IPS-18a (cell line): ENCODE measurements around the gene MUC12.
"Not testable (repeated sequence)": the region's sequence is repeated elsewhere in the genome, so short reads cannot be mapped to it uniquely, and the experiment has no call there.

Experiments used
- H3K27ac ChIP-seq: one replicate; pipeline ENCODE4 v1.5.1; 2013; ENCODE audit warnings: low read length
- H3K27me3 ChIP-seq: one replicate; pipeline ENCODE4 v1.6.1; 2013; ENCODE audit warnings: mild to moderate bottlenecking, low read length; ENCODE audit not compliant: control insufficient read depth, insufficient read depth
- H3K36me3 ChIP-seq: one replicate; pipeline ENCODE4 v1.6.1; 2013; ENCODE audit warnings: low read depth, low read length; ENCODE audit not compliant: control insufficient read depth
- H3K4me1 ChIP-seq: one replicate; pipeline ENCODE4 v1.6.1; 2013; ENCODE audit warnings: low read depth, low read length; ENCODE audit not compliant: control insufficient read depth
- H3K4me3 ChIP-seq: one replicate; pipeline ENCODE4 v1.5.1; 2013; ENCODE audit warnings: low read length
- H3K9ac ChIP-seq: one replicate; pipeline ENCODE4 v1.6.1; 2013; ENCODE audit warnings: mild to moderate bottlenecking, low read length, moderate library complexity
- H3K9me3 ChIP-seq: one replicate; pipeline ENCODE4 v1.6.1; 2013; ENCODE audit warnings: low read depth, low read length; ENCODE audit not compliant: control insufficient read depth

MUC12 gene

DNA sequence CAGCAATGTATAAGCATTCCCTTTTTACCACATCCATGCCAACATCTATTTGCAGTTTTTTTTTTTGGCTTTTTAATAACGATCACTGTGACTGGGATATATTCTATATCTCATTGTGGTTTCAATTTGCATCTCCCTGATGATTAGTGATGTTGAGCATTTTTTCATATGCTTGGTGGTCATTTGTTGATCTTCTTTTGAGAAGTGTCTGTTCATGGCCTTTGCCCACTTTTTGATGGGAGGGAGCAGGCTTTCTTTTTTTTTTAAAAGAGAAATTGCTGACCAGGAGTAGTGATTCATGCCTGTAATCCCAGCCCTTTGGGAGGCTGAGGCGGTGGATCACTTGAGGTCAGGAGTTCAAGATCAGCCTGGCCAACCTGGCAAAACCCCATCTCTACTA, 54.5 kb downstream of the MUC12 start:
- Histone ChIP-seq H3K27me3 (no peaks in the 10 kb centered on the region), H3K4me3 (no peak overlapping the region), H3K36me3 (no peaks in the 10 kb centered on the region), H3K4me1 (peaks cover under 1% of the 10 kb centered on the region), H3K9ac (no peak overlapping the region), H3K9me3 (no peaks in the 10 kb centered on the region), H3K27ac (no peak overlapping the region)

DNA sequence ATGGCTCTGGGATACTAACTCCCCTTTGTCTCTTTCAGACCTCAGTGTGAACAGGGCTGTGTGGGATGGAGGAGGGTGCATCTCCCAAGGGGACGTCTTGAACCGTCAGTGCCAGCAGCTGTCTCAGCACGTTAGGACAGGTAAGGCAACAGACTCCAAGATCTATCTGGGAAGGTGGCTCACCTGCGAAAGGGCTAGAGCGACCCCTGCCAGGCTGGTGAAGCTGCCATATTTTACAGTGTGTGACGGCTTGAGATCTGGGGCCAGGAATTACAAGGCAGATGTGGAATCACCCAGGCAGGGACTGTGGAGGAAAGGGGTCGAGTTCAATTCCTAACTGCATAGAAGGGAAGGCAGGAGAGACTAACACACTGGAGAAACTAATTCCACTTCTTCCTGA, 61.7 kb downstream of the MUC12 start:
- Histone ChIP-seq H3K27ac (no peak overlapping the region), H3K36me3 (no peaks in the 10 kb centered on the region), H3K27me3 (no peaks in the 10 kb centered on the region), H3K9me3 (no peaks in the 10 kb centered on the region), H3K4me1 (no peaks in the 10 kb centered on the region), H3K4me3 (no peak overlapping the region), H3K9ac (no peak overlapping the region)

GRCh38 chr7:101035941-101036340, 66.6 kb downstream of the MUC12 start:
- Histone ChIP-seq H3K36me3 (no peaks in the 10 kb centered on the region), H3K9me3 (no peaks in the 10 kb centered on the region), H3K4me1 (no peaks in the 10 kb centered on the region), H3K9ac (no peak overlapping the region), H3K27ac (no peak overlapping the region), H3K4me3 (no peak overlapping the region), H3K27me3 (no peaks in the 10 kb centered on the region)

GRCh38 chr7:101041283-101041682, 71.9 kb downstream of the MUC12 start:
- not testable (repeated sequence) for H3K9ac ChIP-seq, H3K27ac ChIP-seq, H3K4me1 ChIP-seq, H3K9me3 ChIP-seq, H3K36me3 ChIP-seq, H3K4me3 ChIP-seq
- peaks cover 10% of the 10 kb centered on the region for H3K27me3 ChIP-seq

- Histone ChIP-seq H3K9me3 (no peaks in the 10 kb centered on the region), H3K36me3 (no peaks in the 10 kb centered on the region), H3K27ac (no peak overlapping the region), H3K27me3 (peaks cover 15% of the 10 kb centered on the region), H3K9ac (no peak overlapping the region), H3K4me1 (no peaks in the 10 kb centered on the region), H3K4me3 (no peak overlapping the region)
These were observed 89.0 kb downstream of the MUC12 start for GRCh38 chr7:101058355-101058754.

DNA sequence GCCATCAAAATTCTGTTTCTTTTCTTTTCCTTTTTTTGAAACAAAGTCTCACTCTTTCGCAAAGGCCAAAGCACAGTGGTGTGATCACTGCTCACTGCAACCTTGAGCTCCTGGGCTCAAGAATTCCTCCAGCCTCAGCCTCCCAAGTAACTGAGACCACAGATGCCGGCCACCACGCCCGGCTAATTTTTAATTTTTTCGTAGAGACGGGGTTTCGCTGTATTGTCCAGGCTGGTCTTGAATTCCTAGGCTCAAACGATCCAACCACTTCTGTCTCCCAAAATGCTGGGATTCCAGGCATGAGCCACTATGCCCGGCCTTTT, 90.2 kb downstream of the MUC12 start:
- Histone ChIP-seq H3K9ac (no peak overlapping the region), H3K27me3 (peaks cover 15% of the 10 kb centered on the region), H3K9me3 (no peaks in the 10 kb centered on the region), H3K36me3 (no peaks in the 10 kb centered on the region), H3K27ac (no peak overlapping the region), H3K4me1 (no peaks in the 10 kb centered on the region), H3K4me3 (no peak overlapping the region)

GRCh38 chr7:101060992-101061391, 91.6 kb downstream of the MUC12 start:
- Histone ChIP-seq H3K27ac (no peak overlapping the region), H3K9me3 (no peaks in the 10 kb centered on the region), H3K4me1 (peaks cover under 1% of the 10 kb centered on the region)

DNA sequence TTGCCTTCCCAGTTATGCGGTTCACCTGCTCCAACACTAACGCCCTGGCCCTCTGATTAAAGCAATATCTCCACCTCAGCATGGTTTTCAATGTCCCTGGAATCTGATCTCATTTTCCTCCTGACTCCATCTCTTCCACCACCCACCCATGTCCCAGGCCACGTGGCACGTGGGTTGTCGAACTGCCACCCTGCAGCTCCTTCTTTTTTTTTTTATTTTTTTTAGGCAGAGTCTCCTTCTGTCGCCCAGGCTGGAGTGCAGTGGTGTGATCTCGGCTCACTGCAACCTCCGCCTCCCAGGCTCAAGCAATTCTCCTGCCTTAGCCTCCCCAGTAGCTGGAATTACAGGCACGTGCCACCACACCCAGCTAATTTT, 94.8 kb downstream of the MUC12 start:
- H3K4me1 ChIP-seq, H3K4me3 ChIP-seq, H3K27me3 ChIP-seq, H3K9ac ChIP-seq, H3K9me3 ChIP-seq, H3K27ac ChIP-seq, H3K36me3 ChIP-seq: not testable (repeated sequence)

More at GRCh38 chr7:101060992-101061391, 91.6 kb downstream of the MUC12 start:
- Histone ChIP-seq H3K4me3 (no peak overlapping the region), H3K36me3 (no peaks in the 10 kb centered on the region), H3K27me3 (peaks cover 5% of the 10 kb centered on the region), H3K9ac (no peak overlapping the region)

GRCh38 chr7:101065162-101065561, 95.8 kb downstream of the MUC12 start:
- not testable (repeated sequence) for H3K9ac ChIP-seq, H3K9me3 ChIP-seq, H3K27me3 ChIP-seq, H3K4me1 ChIP-seq, H3K27ac ChIP-seq, H3K4me3 ChIP-seq, H3K36me3 ChIP-seq

DNA sequence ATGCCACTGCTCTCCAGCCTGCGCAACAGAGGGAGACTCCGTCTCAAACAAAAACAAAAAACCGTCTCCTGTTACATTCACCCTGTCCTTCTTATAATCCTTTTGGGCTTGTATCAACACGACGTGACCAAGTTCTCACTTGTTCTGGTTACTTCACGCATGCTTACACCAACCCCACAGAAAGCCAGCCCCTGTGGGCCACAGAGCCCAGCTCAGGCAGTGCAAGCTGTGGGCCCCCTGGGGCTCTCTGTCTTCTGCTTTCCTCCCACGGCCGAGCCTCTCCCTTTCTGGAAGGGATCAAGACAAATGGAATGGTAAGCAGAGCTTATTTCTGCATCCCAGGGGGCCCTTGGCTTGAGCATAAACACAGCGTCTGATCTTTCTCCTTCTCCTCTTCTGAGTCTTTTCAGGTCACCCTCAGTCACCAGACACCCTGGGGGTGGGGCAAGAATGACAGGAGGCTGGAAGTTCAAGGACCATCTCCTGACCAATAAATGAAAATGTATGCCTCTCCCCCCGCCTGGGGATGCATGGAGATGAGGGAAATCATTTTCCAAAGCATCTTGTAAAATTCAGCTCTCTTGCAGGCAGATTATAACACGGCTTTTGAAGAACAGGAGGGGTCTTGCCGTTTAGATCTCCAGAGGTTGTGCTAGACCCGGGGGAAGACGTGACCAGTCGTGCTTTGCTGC, 96.9 kb downstream of the MUC12 start:
- Histone ChIP-seq H3K36me3 (no peaks in the 10 kb centered on the region), H3K9me3 (no peaks in the 10 kb centered on the region), H3K4me1 (peaks cover 9% of the 10 kb centered on the region), H3K9ac (no peak overlapping the region), H3K27me3 (no peaks in the 10 kb centered on the region), H3K4me3 (no peak overlapping the region), H3K27ac (no peak overlapping the region)

DNA sequence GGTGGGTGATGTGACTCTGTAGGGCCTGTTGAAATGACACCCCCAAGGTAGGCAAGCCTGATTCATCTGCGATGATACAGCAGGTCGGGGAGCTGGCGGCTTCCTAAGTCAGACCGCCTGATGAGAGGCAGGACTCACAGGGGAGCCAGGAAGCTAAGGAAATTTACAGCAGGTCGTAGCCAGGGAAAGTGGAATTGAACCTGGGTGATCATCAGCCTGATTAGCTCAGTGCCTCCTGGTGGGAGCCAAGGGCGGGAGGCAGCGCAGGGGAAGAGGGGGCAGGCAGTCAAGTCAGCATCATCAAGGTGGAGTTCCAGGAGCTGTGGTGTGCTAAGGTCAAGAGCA, 97.4 kb downstream of the MUC12 start:
- Histone ChIP-seq H3K4me1 (peaks cover 9% of the 10 kb centered on the region), H3K4me3 (no peak overlapping the region), H3K36me3 (no peaks in the 10 kb centered on the region), H3K9me3 (no peaks in the 10 kb centered on the region), H3K27ac (no peak overlapping the region), H3K9ac (no peak overlapping the region), H3K27me3 (no peaks in the 10 kb centered on the region)

DNA sequence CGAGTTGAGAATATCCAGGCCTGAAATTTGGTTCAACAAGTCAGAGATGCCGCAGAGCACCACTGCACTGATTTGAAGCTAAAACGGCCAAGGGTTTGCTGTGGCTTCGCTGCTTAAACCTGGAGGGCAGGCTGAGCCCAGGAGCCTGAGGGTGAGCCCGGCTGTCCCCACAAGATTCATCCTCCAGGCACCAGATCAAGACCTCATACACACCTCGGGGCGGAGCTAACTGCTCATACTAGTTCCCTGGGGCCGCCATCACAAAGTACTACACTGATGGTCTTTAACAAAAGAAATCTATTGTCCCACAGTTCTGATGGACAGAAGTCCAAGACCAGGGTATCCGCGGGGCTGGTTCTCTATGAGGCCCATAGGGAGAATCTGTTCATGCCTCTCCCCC, 99.0 kb downstream of the MUC12 start:
- Histone ChIP-seq H3K9ac (no peak overlapping the region), H3K27me3 (no peaks in the 10 kb centered on the region), H3K9me3 (no peaks in the 10 kb centered on the region), H3K4me1 (peaks cover 9% of the 10 kb centered on the region), H3K4me3 (no peak overlapping the region), H3K36me3 (no peaks in the 10 kb centered on the region), H3K27ac (no peak overlapping the region)
